ENCODE results near the gene ESR1.
"Not testable (repeated sequence)": the region's sequence is repeated elsewhere in the genome, so short reads cannot be mapped to it uniquely, and the experiment has no call there.

ESR1 gene

DNA sequence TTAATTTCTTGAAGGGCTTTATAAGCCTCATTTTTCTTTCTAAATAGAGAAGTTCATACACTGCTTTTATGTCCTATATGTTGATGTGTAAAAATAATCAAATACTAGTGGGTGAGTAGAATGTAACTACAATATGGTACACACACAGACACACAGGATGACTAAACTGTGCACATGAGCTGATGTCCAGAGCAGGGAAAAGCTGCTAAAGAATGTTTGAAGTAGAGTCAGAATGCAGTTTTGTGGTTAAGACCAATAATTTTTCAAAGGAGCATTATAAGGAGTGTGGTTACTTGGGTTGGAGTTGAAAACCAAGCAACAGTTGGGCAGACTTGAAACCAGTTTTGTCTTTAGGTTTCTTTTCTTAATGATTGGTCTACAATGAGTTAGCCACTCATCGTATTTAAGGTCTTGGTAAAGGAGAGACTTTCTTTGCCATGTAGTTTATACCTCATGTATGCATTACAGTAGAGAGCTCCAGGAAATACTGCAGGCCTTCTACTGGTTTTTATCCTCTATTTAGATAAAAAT, 196.6 kb downstream of the ESR1 start:
- no peaks in the 10 kb centered on the region for H3K36me3 Mint-ChIP-seq
- DNase-seq: no peak
- no peaks in the 10 kb centered on the region for H3K4me1 Mint-ChIP-seq
- CTCF ChIA-PET: interaction anchor here (0.7 kb wide), 1 partner anchor 56 kb away, joined by 3 read pairs; no protein-coding TSS in a partner anchor
- no peaks in the 10 kb centered on the region for H3K9me3 Mint-ChIP-seq
- no peak overlapping the region for H3K4me3 Mint-ChIP-seq
- no peaks in the 10 kb centered on the region for H3K27me3 Mint-ChIP-seq
- H3K27ac Mint-ChIP-seq: no peak overlapping the region

DNA sequence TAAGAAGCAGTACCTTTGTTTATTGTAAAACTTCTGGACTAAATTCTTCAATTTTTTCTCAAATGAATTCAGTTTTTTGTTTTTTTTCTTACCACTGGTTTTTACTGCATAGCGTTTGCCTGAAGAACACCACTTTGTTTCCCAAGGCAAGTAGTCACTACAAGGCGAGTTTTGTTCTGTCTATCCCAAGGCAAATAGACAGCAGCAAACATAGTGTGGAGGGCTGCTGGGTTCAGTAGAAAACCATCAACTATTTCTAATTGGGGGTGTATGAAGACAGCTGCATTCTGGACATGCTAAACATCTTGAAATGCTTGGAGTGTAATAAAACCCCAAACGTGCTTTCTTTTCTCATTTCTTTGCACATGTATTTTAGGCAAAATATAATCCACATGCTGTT, 197.4 kb downstream of the ESR1 start:
- no peak overlapping the region for H3K4me3 Mint-ChIP-seq
- H3K27ac Mint-ChIP-seq: no peak overlapping the region
- no peak for DNase-seq
- no peaks in the 10 kb centered on the region for H3K27me3 Mint-ChIP-seq
- no peaks in the 10 kb centered on the region for H3K36me3 Mint-ChIP-seq
- no peaks in the 10 kb centered on the region for H3K9me3 Mint-ChIP-seq
- no peaks in the 10 kb centered on the region for H3K4me1 Mint-ChIP-seq
- CTCF ChIA-PET: no interaction called here

DNA sequence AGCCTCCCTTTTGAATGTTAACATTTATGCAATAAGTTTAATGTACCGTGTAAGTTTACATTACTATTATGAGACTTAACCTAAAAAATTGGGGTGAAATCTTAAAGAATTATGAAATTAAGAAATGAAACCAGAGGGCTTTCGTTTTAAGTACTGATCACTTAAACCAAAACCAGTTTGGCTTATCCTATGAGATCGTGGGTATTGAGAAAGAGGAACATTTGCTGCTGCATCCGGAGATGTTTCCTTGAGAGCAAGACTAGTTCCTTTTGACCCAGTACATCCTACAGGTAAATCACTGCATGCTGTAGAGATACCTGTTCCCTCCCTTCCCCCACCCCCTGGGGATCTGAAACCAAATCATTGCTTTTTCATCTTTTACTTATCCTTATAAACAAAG, 201.3 kb downstream of the ESR1 start:
- Mint-ChIP-seq H3K9me3 (no peaks in the 10 kb centered on the region), H3K36me3 (no peaks in the 10 kb centered on the region), H3K4me1 (no peaks in the 10 kb centered on the region), H3K27ac (no peak overlapping the region), H3K4me3 (no peak overlapping the region), H3K27me3 (no peaks in the 10 kb centered on the region)
- CTCF ChIA-PET: no interaction called here
- DNase-seq: no peak

DNA sequence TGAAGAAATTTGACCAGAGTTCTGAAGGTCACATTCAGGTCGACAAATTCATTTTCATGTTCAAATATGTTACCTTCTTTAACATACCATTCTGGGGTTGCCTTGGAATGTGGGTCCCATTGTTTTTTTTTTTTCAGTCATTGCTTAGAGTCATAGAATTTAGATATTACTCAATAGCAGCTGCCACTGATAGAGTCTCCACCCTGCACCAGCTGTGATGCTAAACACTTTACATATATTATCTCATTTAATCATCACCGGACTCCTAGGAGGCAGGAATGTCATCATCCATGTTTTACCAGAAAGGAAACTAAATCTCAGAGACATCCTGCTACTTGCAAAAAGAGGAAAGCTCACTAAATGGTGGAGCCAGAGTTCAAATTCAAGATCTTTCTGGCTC, 204.7 kb downstream of the ESR1 start:
- H3K36me3 Mint-ChIP-seq: no peaks in the 10 kb centered on the region
- H3K27me3 Mint-ChIP-seq: no peaks in the 10 kb centered on the region
- H3K4me1 Mint-ChIP-seq: no peaks in the 10 kb centered on the region
- H3K4me3 Mint-ChIP-seq: no peak overlapping the region
- CTCF ChIA-PET: no interaction called here
- DNase-seq: no peak
- H3K9me3 Mint-ChIP-seq: no peaks in the 10 kb centered on the region
- H3K27ac Mint-ChIP-seq: no peak overlapping the region

DNA sequence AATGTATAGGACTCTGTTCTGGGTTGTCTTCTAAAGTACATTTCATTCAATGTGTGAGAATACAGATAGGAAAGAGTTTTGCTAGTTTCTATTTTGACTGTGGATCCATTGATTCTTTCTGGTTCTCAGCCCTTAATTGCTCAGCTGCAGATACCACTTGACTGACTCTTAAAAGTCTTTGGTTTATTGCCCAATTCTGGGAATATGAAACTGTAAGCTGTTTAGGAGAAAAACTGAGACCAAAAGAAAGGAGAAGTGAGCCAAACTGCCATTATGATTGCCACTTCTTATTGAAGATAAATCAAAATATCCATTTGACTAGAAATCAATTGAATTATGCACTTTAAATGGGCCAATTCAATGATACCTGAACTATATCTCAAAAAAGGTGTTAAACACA, 211.4 kb downstream of the ESR1 start:
- H3K4me3 Mint-ChIP-seq: no peak overlapping the region
- H3K4me1 Mint-ChIP-seq: no peaks in the 10 kb centered on the region
- no peak for DNase-seq
- H3K27ac Mint-ChIP-seq: no peak overlapping the region
- peaks cover 4% of the 10 kb centered on the region for H3K27me3 Mint-ChIP-seq
- CTCF ChIA-PET: no interaction called here
- no peaks in the 10 kb centered on the region for H3K36me3 Mint-ChIP-seq
- H3K9me3 Mint-ChIP-seq: no peaks in the 10 kb centered on the region

DNA sequence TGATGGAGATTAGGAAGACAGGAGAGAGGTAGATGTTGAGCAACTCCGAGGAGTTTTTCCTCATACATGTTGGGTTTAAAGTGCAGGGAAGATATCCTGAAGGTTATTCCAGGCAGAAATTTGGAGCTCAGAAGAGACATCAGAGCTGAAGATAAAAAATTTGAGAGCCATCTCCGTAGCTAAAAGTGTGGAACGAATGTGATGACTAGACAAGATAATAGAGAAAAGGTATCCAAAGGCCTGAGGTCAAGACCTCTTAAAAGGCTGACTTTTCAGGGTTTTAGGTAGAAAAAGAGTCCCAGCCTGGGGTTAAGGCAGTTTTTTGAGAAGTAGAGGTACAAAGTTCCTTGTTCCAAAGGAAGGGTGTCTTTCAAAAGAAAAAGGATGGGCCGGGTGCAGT, 214.8 kb downstream of the ESR1 start:
- CTCF ChIA-PET: no interaction called here
- no peaks in the 10 kb centered on the region for H3K9me3 Mint-ChIP-seq
- H3K36me3 Mint-ChIP-seq: no peaks in the 10 kb centered on the region
- no peak for DNase-seq
- no peak overlapping the region for H3K27ac Mint-ChIP-seq
- no peak overlapping the region for H3K4me3 Mint-ChIP-seq
- H3K27me3 Mint-ChIP-seq: peaks cover 4% of the 10 kb centered on the region
- H3K4me1 Mint-ChIP-seq: peaks cover 3% of the 10 kb centered on the region

DNA sequence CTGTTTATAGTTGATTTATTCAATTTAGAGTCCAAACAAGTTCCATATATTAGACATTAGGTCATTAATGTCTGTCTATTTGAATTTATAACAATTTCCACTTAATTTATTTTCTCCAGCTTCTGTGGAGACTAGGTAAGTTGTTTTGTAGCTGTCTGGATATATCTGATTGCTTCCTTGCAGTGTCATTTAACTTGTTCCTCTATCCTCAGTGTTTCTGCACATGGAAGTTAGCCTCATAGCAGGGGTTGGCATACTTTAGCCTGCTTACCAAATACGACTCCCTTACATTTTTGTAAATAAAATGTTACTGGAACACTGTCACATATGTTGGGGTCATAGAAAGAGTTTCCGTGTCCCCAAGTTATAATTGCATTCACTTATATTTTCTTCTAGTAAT, 216.1 kb downstream of the ESR1 start:
- H3K4me3 Mint-ChIP-seq: no peak overlapping the region
- H3K27me3 Mint-ChIP-seq: peaks cover 4% of the 10 kb centered on the region
- H3K36me3 Mint-ChIP-seq: no peaks in the 10 kb centered on the region
- H3K27ac Mint-ChIP-seq: no peak overlapping the region
- no peak for DNase-seq
- no peaks in the 10 kb centered on the region for H3K9me3 Mint-ChIP-seq
- peaks cover 3% of the 10 kb centered on the region for H3K4me1 Mint-ChIP-seq
- CTCF ChIA-PET: no interaction called here

DNA sequence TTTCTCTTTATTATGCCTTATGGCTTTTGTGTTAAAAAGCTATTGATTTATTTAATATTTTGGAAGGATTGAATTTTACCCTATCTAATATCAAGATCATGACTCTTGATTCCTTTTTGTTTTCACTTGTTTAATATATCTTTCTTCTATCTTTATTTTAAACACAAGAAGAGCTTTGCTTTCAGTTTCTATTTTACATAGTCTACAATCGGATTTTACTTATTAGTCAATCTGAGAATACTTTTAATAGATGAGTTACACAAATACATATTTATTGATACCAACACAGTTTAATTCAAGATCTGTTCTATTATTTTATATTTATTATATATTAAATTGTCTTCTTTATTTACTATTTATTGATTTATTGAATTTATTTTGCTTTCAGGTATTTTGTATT, 218.8 kb downstream of the ESR1 start:
- peaks cover 5% of the 10 kb centered on the region for H3K9me3 Mint-ChIP-seq
- H3K36me3 Mint-ChIP-seq: no peaks in the 10 kb centered on the region
- H3K4me3 Mint-ChIP-seq: no peak overlapping the region
- H3K27ac Mint-ChIP-seq: no peak overlapping the region
- H3K27me3 Mint-ChIP-seq: peaks cover 4% of the 10 kb centered on the region
- H3K4me1 Mint-ChIP-seq: peaks cover 3% of the 10 kb centered on the region
- CTCF ChIA-PET: no interaction called here
- no peak for DNase-seq

DNA sequence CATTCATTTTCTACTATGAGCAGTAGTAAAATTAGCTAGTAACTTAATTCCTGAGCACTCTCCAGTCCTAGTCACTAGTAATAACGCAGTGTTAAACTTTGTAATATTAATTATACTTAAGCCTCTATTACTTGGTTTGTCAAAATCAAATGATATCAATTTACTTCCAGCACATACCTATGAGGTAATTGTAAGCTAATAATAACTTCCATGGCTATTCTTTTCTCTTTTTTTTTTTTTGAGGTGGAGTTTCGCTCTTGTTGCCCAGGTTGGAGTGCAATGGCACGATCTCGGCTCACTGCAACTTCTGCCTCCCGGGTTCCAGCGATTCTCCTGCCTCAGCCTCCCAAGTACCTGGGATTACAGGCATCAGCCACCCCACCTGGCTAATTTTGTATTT, 219.3 kb downstream of the ESR1 start:
- H3K9me3 Mint-ChIP-seq, H3K4me1 Mint-ChIP-seq, H3K4me3 Mint-ChIP-seq, H3K27me3 Mint-ChIP-seq, H3K36me3 Mint-ChIP-seq, DNase-seq, H3K27ac Mint-ChIP-seq: not testable (repeated sequence)
- CTCF ChIA-PET: interaction anchor here (0.6 kb wide), 1 partner anchor 310 kb away, joined by 3 read pairs; no protein-coding TSS in a partner anchor

DNA sequence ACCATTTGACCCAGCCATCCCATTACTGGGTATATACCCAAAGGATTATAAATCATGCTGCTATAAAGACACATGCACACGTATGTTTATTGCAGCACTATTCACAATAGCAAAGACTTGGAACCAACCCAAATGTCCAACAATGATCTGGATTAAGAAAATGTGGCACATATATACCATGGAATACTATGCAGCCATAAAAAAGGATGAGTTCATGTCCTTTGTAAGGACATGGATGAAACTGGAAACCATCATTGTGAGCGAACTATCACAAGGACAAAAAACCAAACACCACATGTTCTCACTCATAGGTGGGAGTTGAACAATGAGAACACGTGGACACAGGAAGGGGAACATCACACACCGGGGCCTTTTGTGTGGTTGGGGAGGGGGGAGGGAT, 226.3 kb downstream of the ESR1 start:
- DNase-seq, H3K27me3 Mint-ChIP-seq, H3K27ac Mint-ChIP-seq, CTCF ChIA-PET, H3K4me1 Mint-ChIP-seq, H3K4me3 Mint-ChIP-seq, H3K36me3 Mint-ChIP-seq: not testable (repeated sequence)
- H3K9me3 Mint-ChIP-seq: peaks cover 11% of the 10 kb centered on the region

DNA sequence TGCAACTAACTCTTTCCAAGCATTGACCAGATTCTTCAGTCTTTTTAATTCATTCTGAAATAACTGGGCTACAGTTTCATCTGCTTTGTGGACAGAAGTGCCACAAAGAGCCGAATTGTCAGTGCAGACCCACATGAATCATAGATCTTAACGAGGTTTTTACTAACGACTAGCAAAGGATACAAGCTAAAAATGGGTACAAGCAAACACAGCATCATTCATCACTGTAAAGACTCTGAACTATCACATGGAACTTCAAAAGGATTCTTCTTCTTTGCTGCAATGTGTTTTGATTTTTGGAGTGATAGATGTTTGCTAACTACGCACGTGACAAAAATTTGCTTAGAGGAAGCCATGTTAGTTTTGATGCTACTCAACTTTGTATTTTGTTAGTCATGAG, 227.1 kb downstream of the ESR1 start:
- no peaks in the 10 kb centered on the region for H3K4me1 Mint-ChIP-seq
- no peaks in the 10 kb centered on the region for H3K36me3 Mint-ChIP-seq
- no peak overlapping the region for H3K4me3 Mint-ChIP-seq
- CTCF ChIA-PET: no interaction called here
- DNase-seq: no peak
- H3K9me3 Mint-ChIP-seq: peaks cover 6% of the 10 kb centered on the region
- H3K27me3 Mint-ChIP-seq: no peaks in the 10 kb centered on the region
- no peak overlapping the region for H3K27ac Mint-ChIP-seq

DNA sequence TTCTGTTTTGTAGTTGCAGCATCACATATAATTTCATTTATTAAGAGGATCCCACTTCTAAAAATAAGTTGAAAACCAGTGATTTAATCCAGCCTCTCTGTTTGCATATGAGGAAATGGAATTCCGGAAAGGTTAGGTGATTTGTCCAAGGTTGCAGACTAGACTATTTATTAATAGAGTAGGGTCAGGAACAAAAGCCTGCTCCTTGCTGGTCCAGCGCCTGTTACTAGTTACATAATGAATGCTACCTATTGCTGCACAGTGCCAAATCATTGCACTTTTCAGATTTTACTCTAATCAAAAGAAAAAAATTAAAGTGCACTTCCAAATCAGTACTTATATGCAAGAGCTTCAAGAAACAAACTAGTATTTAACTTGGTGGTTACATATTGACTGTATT, 238.6 kb downstream of the ESR1 start:
- Mint-ChIP-seq H3K36me3 (no peaks in the 10 kb centered on the region), H3K27ac (no peak overlapping the region), H3K4me3 (no peak overlapping the region), H3K27me3 (peaks cover under 1% of the 10 kb centered on the region), H3K4me1 (no peaks in the 10 kb centered on the region), H3K9me3 (peaks cover 5% of the 10 kb centered on the region)
- DNase-seq: no peak
- CTCF ChIA-PET: no interaction called here

DNA sequence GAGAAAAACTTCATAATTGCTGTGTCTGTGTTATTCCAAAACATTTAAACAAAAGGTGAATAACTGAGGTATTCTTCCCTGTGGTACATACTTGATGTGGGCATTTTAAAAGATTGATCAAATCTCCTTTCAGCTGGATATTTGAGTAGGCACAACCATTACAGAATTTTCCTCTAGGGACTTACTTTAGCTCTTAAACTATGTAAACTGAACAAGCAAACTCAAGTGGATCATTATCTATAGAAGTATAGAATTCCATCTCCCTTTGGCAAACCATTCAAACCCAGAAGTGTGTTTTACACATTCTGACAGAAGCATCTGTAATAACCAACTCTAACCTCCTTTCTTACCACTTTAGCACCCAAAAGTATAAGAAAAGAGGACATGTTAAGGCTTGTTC, 241.4 kb downstream of the ESR1 start:
- Mint-ChIP-seq H3K4me1 (no peaks in the 10 kb centered on the region), H3K36me3 (no peaks in the 10 kb centered on the region), H3K27ac (no peak overlapping the region), H3K4me3 (no peak overlapping the region), H3K9me3 (no peaks in the 10 kb centered on the region), H3K27me3 (peaks cover 5% of the 10 kb centered on the region)
- CTCF ChIA-PET: no interaction called here
- no peak for DNase-seq

DNA sequence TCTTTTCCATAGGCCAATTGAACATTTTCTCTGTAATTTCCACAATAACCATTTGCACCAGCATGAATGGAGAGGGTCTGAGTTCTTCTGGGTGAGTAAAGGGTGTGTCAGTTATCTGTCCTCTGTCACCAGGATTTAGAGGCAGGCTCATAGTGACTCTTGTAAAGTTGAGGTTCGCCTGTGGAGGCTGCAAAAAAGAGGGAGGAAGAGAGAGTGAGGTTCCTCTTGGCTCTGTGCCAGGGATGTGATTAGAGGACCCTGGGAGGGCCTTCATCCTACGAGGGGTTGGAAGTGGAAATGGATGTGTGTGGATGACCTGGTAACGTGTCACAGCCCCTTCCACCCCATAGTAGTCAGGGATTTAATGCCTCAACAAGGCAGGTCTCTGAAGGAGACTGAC, 242.0 kb downstream of the ESR1 start:
- H3K27ac Mint-ChIP-seq: no peak overlapping the region
- H3K4me1 Mint-ChIP-seq: no peaks in the 10 kb centered on the region
- no peaks in the 10 kb centered on the region for H3K9me3 Mint-ChIP-seq
- CTCF ChIA-PET: no interaction called here
- no peaks in the 10 kb centered on the region for H3K36me3 Mint-ChIP-seq
- peaks cover 5% of the 10 kb centered on the region for H3K27me3 Mint-ChIP-seq
- no peak for DNase-seq
- no peak overlapping the region for H3K4me3 Mint-ChIP-seq

DNA sequence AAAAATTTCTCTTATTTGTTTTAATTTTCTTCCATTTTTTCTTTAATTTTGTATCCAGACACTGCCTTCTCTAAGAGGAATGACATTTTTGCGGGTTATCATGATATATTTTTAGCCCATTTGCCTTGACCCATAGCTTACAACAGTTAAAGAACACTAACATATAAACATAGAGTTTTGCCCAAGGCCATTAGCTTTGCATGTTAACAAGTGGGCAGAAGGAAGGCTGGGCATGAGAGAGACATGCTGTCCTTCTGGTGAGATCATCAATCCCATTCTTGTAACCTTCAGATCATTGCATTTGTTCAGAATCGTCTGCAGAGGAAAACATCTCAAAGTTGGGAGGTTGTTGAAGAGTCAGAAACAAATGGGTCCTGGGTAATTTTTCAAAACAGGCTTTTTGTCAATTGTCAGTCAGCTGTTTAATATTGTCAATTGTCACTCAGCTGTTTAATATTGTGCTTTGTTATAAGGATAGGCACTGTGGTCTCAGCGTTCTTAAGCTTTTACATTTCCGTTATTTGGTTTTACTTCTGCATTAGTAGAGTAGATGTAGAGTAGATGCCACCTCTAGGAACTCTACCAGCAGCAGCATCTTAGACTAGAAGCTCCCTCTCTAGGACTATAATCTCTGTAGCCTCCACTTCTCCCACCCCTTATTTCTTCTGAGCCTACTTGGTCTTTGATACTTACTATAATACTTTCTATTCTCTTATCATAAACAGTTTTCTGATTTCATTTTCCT, 243.1 kb downstream of the ESR1 start:
- CTCF ChIA-PET: no interaction called here
- Mint-ChIP-seq H3K4me1 (no peaks in the 10 kb centered on the region), H3K27ac (no peak overlapping the region), H3K4me3 (no peak overlapping the region), H3K36me3 (no peaks in the 10 kb centered on the region), H3K9me3 (no peaks in the 10 kb centered on the region), H3K27me3 (peaks cover 5% of the 10 kb centered on the region)
- no peak for DNase-seq

DNA sequence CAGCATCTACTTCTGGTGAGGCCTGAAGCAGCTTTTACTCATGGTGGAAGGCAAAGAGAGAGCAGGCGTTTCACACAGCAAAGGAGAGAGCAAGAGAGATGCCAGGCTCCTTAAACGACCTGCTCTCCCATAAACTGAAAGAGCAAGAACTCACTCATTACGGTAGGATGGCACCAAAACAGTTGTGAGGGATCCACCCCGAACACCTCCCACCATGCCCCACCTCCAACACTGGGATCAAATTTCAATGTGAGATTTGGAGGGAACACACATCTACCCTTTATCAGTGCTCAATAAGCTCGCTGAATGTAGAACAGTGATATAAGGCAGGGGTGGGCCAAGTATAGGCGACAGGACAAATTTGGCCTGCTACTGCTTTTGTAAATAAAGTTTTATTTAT, 244.6 kb downstream of the ESR1 start:
- Mint-ChIP-seq H3K27me3 (peaks cover 5% of the 10 kb centered on the region), H3K27ac (no peak overlapping the region), H3K4me3 (no peak overlapping the region), H3K9me3 (no peaks in the 10 kb centered on the region), H3K36me3 (no peaks in the 10 kb centered on the region), H3K4me1 (no peaks in the 10 kb centered on the region)
- no peak for DNase-seq
- CTCF ChIA-PET: no interaction called here
